K562 (cell line): Measurements from ENCODE around the gene STEEP1. TPM values are rescaled to one million over a fixed set of nuclear protein-coding genes. Genes with fewer than 3 reads are reported as not detected.

Source experiments
- ARID1B ChIP-seq: fragments of 450-650 bp; IDR thresholded peaks from 2 replicates; pipeline ENCODE4 v1.6.1; 2016; ENCODE audit warnings: antibody characterized with exemption, mild to moderate bottlenecking, inconsistent platforms
- ATF1 ChIP-seq, 2 experiments: fragments of 450-650 bp in 1 of 2; IDR thresholded peaks; 2 replicates each; pipeline ENCODE4 v1.6.1; 2016; ENCODE audit warnings: missing compliant biosample characterization in 1 of 2, missing genetic modification characterization in 1 of 2
- CREB1 ChIP-seq, 2 experiments: sonication (generic) in 1 of 2; formaldehyde crosslinking in 1 of 2; IDR thresholded peaks; 2 replicates each; pipeline versions ENCODE4 v1.6.1 to v1.8.0; 2012 to 2022; ENCODE audit warnings: inconsistent platforms in 1 of 2, mild to moderate bottlenecking in 1 of 2, missing genetic modification reagents in 1 of 2, moderate library complexity in 1 of 2
- CREM ChIP-seq: IDR thresholded peaks from 2 replicates; pipeline ENCODE4 v1.6.1; 2014; ENCODE audit warnings: antibody characterized with exemption, low read depth
- CTCF ChIP-seq, 3 experiments: IDR thresholded peaks in 2 of 3; conservative IDR thresholded peaks in 1 of 3; 2 replicates each; pipeline ENCODE4 v1.5.1; 2011 to 2012; ENCODE audit warnings: low read length in 3 of 3, mild to moderate bottlenecking in 3 of 3, control low read depth in 2 of 3, improper control_type of control experiment in 1 of 3, inconsistent platforms in 1 of 3, low read depth in 1 of 3, mixed read lengths in 1 of 3, moderate library complexity in 1 of 3; ENCODE audit not compliant: insufficient read depth in 2 of 3
- E2F6 ChIP-seq, 2 experiments: IDR thresholded peaks; 2 replicates each; pipeline ENCODE4 v1.6.1; 2011; ENCODE audit warnings: borderline replicate concordance in 1 of 2, control low read depth in 1 of 2, low read depth in 1 of 2, low read length in 1 of 2, mild to moderate bottlenecking in 1 of 2, mixed read lengths in 1 of 2, moderate library complexity in 1 of 2; ENCODE audit not compliant: insufficient read depth in 1 of 2, insufficient read length in 1 of 2, poor library complexity in 1 of 2, severe bottlenecking in 1 of 2; ENCODE audit errors: extremely low read depth in 1 of 2
- EP400 ChIP-seq: fragments of 450-650 bp; IDR thresholded peaks from 2 replicates; pipeline ENCODE4 v1.6.1; 2017; ENCODE audit warnings: antibody characterized with exemption, mild to moderate bottlenecking, moderate library complexity
- FOXK1 ChIP-seq: sonication (generic); formaldehyde crosslinking; IDR thresholded peaks from 2 replicates; pipeline ENCODE4 v1.8.0; 2022; ENCODE audit warnings: missing genetic modification reagents, mild to moderate bottlenecking, borderline replicate concordance
- JUND ChIP-seq, 2 experiments: IDR thresholded peaks; 2 replicates in 1 of 2; 3 replicates in 1 of 2; pipeline ENCODE4 v1.6.1; 2011; ENCODE audit warnings: borderline replicate concordance in 2 of 2, low read depth in 2 of 2, low read length in 2 of 2, improper control_type of control experiment in 1 of 2, missing biosample characterization in 1 of 2, missing genetic modification characterization in 1 of 2, missing genetic modification reagents in 1 of 2
- MEF2D ChIP-seq: conservative IDR thresholded peaks from 2 replicates; pipeline ENCODE4 v1.6.1; 2016; ENCODE audit warnings: low read depth, missing genetic modification characterization, missing compliant biosample characterization
- PCBP1 ChIP-seq: fragments of 200-400 bp; formaldehyde crosslinking; IDR thresholded peaks from 2 replicates; pipeline ENCODE4 v1.6.1; 2018; ENCODE audit warnings: mild to moderate bottlenecking, low read depth, low read length; ENCODE audit not compliant: poor library complexity, severe bottlenecking
- PHF20 ChIP-seq: fragments of 450-650 bp; IDR thresholded peaks from 2 replicates; pipeline ENCODE4 v1.6.1; 2018; ENCODE audit not compliant: partially characterized antibody
- RCOR1 ChIP-seq, 2 experiments: IDR thresholded peaks; 2 replicates each; pipeline ENCODE4 v1.6.1; 2012; ENCODE audit warnings: low read depth in 2 of 2, low read length in 2 of 2, borderline replicate concordance in 1 of 2, improper control_type of control experiment in 1 of 2
- RNF2 ChIP-seq: sonication (generic); IDR thresholded peaks from 2 replicates; pipeline ENCODE4 v1.6.1; 2016
- WHSC1 ChIP-seq: IDR thresholded peaks from one replicate; pipeline ENCODE4 v1.6.1; 2012; ENCODE audit warnings: low read length, control low read depth, inconsistent platforms
- ZNF263 ChIP-seq: sonication (generic); formaldehyde crosslinking; IDR thresholded peaks from 2 replicates; pipeline ENCODE4 v1.8.0; 2022; ENCODE audit warnings: mild to moderate bottlenecking, missing genetic modification reagents, borderline replicate concordance
- ZNF444 ChIP-seq: fragments of 250-450 bp; sonication (Bioruptor Pico); IDR thresholded peaks from 2 replicates; pipeline ENCODE4 v1.4.0; 2020; ENCODE audit warnings: mild to moderate bottlenecking, moderate library complexity
- polyA plus RNA-seq, 8 experiments: library from polyadenylated mRNA; depleted of rRNA in 4 of 8; stranded (reverse) in 5 of 8; unstranded in 3 of 8; fragments of >200 nt; fragmentation: Nextera tagmentation in 2 of 8; fragmentation: Illumina TruSeq in 1 of 8; extraction: Ambion mirVana in 2 of 8; extraction: Trizol in 1 of 8; gene quantifications; 2 replicates each; pipeline versions ENCODE4 v1.2.1 to v1.2.3, GENCODE V29; 2011 to 2014; ENCODE audit warnings: inconsistent platforms in 1 of 8, missing spikeins in 1 of 8
- total RNA-seq, 7 experiments: library from RNA; depleted of rRNA in 6 of 7; stranded (reverse); fragments of >200 nt in 6 of 7; fragmentation: Illumina TruSeq in 2 of 7; extraction: Trizol in 2 of 7; gene quantifications; 2 replicates each; pipeline versions ENCODE4 v1.2.1 to v1.2.3, GENCODE V29; 2011 to 2021; ENCODE audit warnings: low replicate concordance in 1 of 7
- TF ChIP-seq, protein P1 (sequence below): sonication (generic); formaldehyde crosslinking; IDR thresholded peaks from 2 replicates; pipeline ENCODE4 v1.8.0; 2022; ENCODE audit warnings: mild to moderate bottlenecking, missing genetic modification reagents
- TF ChIP-seq, protein P2 (sequence below): fragments of 200-800 bp; sonication (Bioruptor generic); IDR thresholded peaks from 2 replicates; pipeline ENCODE4 v1.6.1; 2017; ENCODE audit warnings: missing genetic modification characterization, missing compliant biosample characterization

Gene STEEP1
- total and polyA plus RNA-seq, 9 of the 15 experiments (the other 6 are each of a cell fraction or from before 2014, with no cell fraction given), result 15.0 to 73.7 (median 40.3) TPM

DNA sequence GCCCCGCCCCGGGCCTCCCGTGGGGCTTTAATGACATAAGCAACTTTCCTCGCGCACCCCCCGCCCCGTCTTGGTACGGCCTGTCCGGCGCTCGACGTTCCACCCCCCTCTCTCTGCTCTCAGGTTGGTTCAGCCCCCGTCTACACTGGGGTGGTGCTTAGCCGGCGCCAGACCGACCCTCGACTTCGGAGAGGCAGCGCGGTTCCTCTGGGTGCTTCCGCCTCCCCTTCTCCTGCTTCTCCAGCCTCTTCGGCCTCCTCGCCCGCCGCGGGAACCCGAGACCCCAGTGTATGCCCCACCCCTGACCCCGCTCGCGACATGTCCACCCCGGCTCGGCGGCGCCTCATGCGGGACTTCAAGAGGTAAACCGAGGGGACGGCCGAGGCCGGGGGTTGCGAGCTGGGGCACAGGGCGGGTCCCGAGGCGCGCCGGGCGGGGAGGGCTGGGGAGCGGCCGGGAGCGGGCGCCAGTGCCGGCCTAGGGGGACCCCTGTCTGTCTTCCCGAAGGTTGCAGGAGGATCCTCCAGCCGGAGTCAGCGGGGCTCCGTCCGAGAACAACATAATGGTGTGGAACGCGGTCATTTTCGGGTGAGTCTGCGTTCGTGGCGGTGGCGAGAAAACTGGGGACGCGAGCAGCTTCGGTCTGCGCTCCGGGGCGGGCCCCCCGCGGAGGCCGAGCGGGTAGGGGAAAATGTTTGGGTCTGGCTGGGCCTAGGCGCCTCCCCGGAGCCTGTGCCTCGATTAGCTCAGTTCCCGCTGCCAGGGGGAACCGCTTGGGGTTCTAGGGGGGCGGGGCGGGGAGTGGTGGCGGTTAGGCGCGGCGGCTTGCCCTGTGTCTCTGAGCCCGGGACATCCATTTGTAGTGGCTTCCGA lies 9.4 kb upstream of the STEEP1 start, which contains the start of gene UBE2A (continued):
- TF ChIP-seq, protein P1, sequence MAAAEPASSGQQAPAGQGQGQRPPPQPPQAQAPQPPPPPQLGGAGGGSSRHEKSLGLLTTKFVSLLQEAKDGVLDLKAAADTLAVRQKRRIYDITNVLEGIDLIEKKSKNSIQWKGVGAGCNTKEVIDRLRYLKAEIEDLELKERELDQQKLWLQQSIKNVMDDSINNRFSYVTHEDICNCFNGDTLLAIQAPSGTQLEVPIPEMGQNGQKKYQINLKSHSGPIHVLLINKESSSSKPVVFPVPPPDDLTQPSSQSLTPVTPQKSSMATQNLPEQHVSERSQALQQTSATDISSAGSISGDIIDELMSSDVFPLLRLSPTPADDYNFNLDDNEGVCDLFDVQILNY, result peak; percentile 18; the same call in 1 of the 2 replicates
- TF ChIP-seq FOXK1 (CRISPR knock-in tag) (peak; percentile 78; the same call in 1 of the 2 replicates), RCOR1 (IDR thresholded peaks at IDR 0.05; ENCODE audit: borderline replicate concordance in 1 of 2, low read depth in 2 of 2, low read length in 2 of 2) (peak in 1 of 2 experiments; percentile 47; a peak in 1 of 4 replicates), MEF2D (tag) (no peak), RNF2 (peak; percentile 46; the same call in 1 of the 2 replicates), ARID1B (peak; percentile 35; the same call in 1 of the 2 replicates), WHSC1 (no peak), JUND (IDR thresholded peaks at IDR 0.05; ENCODE audit: borderline replicate concordance, low read depth, low read length) (peak; percentile 96), JUND (tag; IDR thresholded peaks at IDR 0.05; ENCODE audit: borderline replicate concordance, low read depth, low read length) (peak; percentile 8; the same call in 1 of the 3 replicates), E2F6 (IDR thresholded peaks at IDR 0.05; ENCODE audit: borderline replicate concordance in 1 of 2, extremely low read depth in 1 of 2, insufficient read depth in 1 of 2, insufficient read length in 1 of 2, low read depth in 1 of 2, low read length in 1 of 2, poor library complexity in 1 of 2, severe bottlenecking in 1 of 2) (peak in 1 of 2 experiments; percentile 5), PHF20 (peak; percentile 15), PCBP1 (peak; percentile 47), CTCF (IDR thresholded peaks at IDR 0.05 in 2 of 3, conservative IDR thresholded peaks at IDR 0.05 in 1 of 3; ENCODE audit: insufficient read depth in 2 of 3, low read depth in 1 of 3, low read length in 3 of 3) (peak; percentile 49 to 65 (median 56); a peak in 5 of 6 replicates), EP400 (peak; percentile 73), ATF1 (CRISPR knock-in tag; IDR thresholded peaks at IDR 0.05) (no peak), ATF1 (tag; IDR thresholded peaks at IDR 0.05) (peak; percentile 86), ZNF444 (CRISPR knock-in tag) (no peak), CREB1 (IDR thresholded peaks at IDR 0.05) (peak; percentile 64; the same call in 1 of the 2 replicates), CREB1 (CRISPR knock-in tag; IDR thresholded peaks at IDR 0.05) (peak; percentile 79; the same call in 1 of the 2 replicates), CREM (peak; percentile 91), ZNF263 (CRISPR knock-in tag) (peak; percentile 40; the same call in 1 of the 2 replicates)
- TF ChIP-seq, protein P2, sequence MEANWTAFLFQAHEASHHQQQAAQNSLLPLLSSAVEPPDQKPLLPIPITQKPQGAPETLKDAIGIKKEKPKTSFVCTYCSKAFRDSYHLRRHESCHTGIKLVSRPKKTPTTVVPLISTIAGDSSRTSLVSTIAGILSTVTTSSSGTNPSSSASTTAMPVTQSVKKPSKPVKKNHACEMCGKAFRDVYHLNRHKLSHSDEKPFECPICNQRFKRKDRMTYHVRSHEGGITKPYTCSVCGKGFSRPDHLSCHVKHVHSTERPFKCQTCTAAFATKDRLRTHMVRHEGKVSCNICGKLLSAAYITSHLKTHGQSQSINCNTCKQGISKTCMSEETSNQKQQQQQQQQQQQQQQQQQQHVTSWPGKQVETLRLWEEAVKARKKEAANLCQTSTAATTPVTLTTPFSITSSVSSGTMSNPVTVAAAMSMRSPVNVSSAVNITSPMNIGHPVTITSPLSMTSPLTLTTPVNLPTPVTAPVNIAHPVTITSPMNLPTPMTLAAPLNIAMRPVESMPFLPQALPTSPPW (CRISPR knock-in tag), result peak; percentile 68
